Keratinocyte (primary cell): ENCODE measurements around the gene BCOR. TPM values are rescaled to one million over a fixed set of nuclear protein-coding genes. Genes with fewer than 3 reads are reported as not detected.

Experiments used
- DNase-seq: peaks from one replicate; pipeline ENCODE4 v3.0.0-alpha.2; 2011; ENCODE audit warnings: low read depth, missing footprints, low spot score
- FAIRE-seq: peaks from 2 replicates; lab custom pipeline; 2011; peaks lifted over from hg19 to GRCh38; lab: Jason Lieb, UNC
- H2AFZ ChIP-seq: 2 replicates; pipeline ENCODE4 v1.6.0; 2012; ENCODE audit warnings: low read length, control low read depth, inconsistent platforms; ENCODE audit not compliant: control insufficient read depth
- H3K27ac ChIP-seq: 2 replicates; pipeline ENCODE4 v1.5.1; 2011; ENCODE audit warnings: low read length; ENCODE audit not compliant: control insufficient read depth, insufficient read depth
- H3K27me3 ChIP-seq: 3 replicates; pipeline ENCODE4 v1.6.0; 2011; ENCODE audit warnings: low read length; ENCODE audit not compliant: control insufficient read depth, insufficient read depth; ENCODE audit errors: extremely low read depth
- H3K36me3 ChIP-seq, 2 experiments: 2 replicates in 1 of 2; 3 replicates in 1 of 2; pipeline ENCODE4 v1.5.1; 2011; ENCODE audit warnings: low read length in 2 of 2, mild to moderate bottlenecking in 1 of 2; ENCODE audit not compliant: control insufficient read depth in 2 of 2, insufficient read depth in 2 of 2; ENCODE audit errors: extremely low read depth in 1 of 2
- H3K4me1 ChIP-seq: 3 replicates; pipeline ENCODE4 v1.5.1; 2011; ENCODE audit warnings: low read length; ENCODE audit not compliant: control insufficient read depth, insufficient read depth; ENCODE audit errors: extremely low read depth
- H3K4me2 ChIP-seq: 3 replicates; pipeline ENCODE4 v1.6.0; 2011; ENCODE audit warnings: low read depth, low read length; ENCODE audit not compliant: control insufficient read depth, insufficient read depth; ENCODE audit errors: extremely low read depth
- H3K4me3 ChIP-seq, 3 experiments: fragments of 200-600 bp in 1 of 3; sonication (generic) in 1 of 3; 2 replicates in 2 of 3; 3 replicates in 1 of 3; pipeline ENCODE4 v1.5.1; 2011 to 2016; ENCODE audit warnings: low read length in 3 of 3, mild to moderate bottlenecking in 3 of 3, control low read depth in 2 of 3, inconsistent platforms in 1 of 3, low read depth in 1 of 3, mixed read lengths in 1 of 3, mixed run types in 1 of 3, moderate library complexity in 1 of 3; ENCODE audit not compliant: control insufficient read depth in 2 of 3, insufficient read depth in 2 of 3; ENCODE audit errors: extremely low read depth in 1 of 3
- H3K79me2 ChIP-seq: 2 replicates; pipeline ENCODE4 v1.6.0; 2012; ENCODE audit warnings: low read length; ENCODE audit not compliant: control insufficient read depth, insufficient read depth
- H3K9ac ChIP-seq: 3 replicates; pipeline ENCODE4 v1.6.0; 2011; ENCODE audit warnings: low read length; ENCODE audit not compliant: control insufficient read depth, insufficient read depth; ENCODE audit errors: extremely low read depth
- H3K9me1 ChIP-seq: 3 replicates; pipeline ENCODE4 v1.6.0; 2011; ENCODE audit warnings: low read length; ENCODE audit not compliant: control insufficient read depth, insufficient read depth; ENCODE audit errors: extremely low read depth
- H3K9me3 ChIP-seq: 2 replicates; pipeline ENCODE4 v1.5.1; 2012; ENCODE audit warnings: low read depth, low read length; ENCODE audit not compliant: control insufficient read depth
- H4K20me1 ChIP-seq: 3 replicates; pipeline ENCODE4 v1.6.0; 2011; ENCODE audit warnings: low read length; ENCODE audit not compliant: control insufficient read depth, insufficient read depth; ENCODE audit errors: extremely low read depth
- CTCF ChIP-seq, 3 experiments: IDR thresholded peaks in 1 of 3; conservative IDR thresholded peaks in 1 of 3; optimal IDR thresholded peaks in 1 of 3; 2 replicates in 2 of 3; 3 replicates in 1 of 3; pipeline versions ENCODE3 to v1.5.1; 2011; ENCODE audit warnings: low read length in 3 of 3, mild to moderate bottlenecking in 3 of 3, moderate library complexity in 2 of 3, control low read depth in 1 of 3, inconsistent platforms in 1 of 3; ENCODE audit not compliant: insufficient read depth in 2 of 3; ENCODE audit errors: extremely low read depth in 1 of 3
- EZH2 ChIP-seq: IDR thresholded peaks from one replicate; pipeline ENCODE4 v1.6.1; 2012; ENCODE audit warnings: inconsistent platforms, mild to moderate bottlenecking, low read length, moderate library complexity
- dilution Hi-C: fragments of 300-500 bp; cut with MboI; formaldehyde crosslinking; loops from one replicate; pipeline ENCODE4 v1.7.0; 2020; ENCODE audit warnings: low sequenced_read_pairs; ENCODE audit not compliant: extremely low pct_ligation_motif_present
- polyA plus RNA-seq, 5 experiments: library from polyadenylated mRNA; depleted of rRNA in 3 of 5; stranded (reverse) in 3 of 5; stranded (forward) in 1 of 5; unstranded in 1 of 5; fragments of >200 nt; gene quantifications; 1 replicate in 1 of 5; 2 replicates in 3 of 5; 3 replicates in 1 of 5; pipeline versions ENCODE4 v1.2.1 to v1.2.3, GENCODE V29; 2011 to 2012; ENCODE audit warnings: missing spikeins in 2 of 5, low read depth in 1 of 5, low replicate concordance in 1 of 5

BCOR gene
- polyA plus RNA-seq, 1 donor (not counting 4 experiments of a cell fraction or from before 2014, with no cell fraction given): 5.0 TPM

- H3K4me2 ChIP-seq: no peak overlapping the region
- TF ChIP-seq EZH2 (no peak), CTCF (optimal IDR thresholded peaks at IDR 0.05 in 1 of 3, IDR thresholded peaks at IDR 0.05 in 1 of 3, conservative IDR thresholded peaks at IDR 0.05 in 1 of 3; ENCODE audit: extremely low read depth in 1 of 3, insufficient read depth in 2 of 3, low read length in 3 of 3) (no peak)
- no peaks in the 10 kb centered on the region for H3K79me2 ChIP-seq
- H3K9ac ChIP-seq: no peak overlapping the region
- no peak overlapping the region for H3K27ac ChIP-seq
- no peak for FAIRE-seq
- no peaks in the 10 kb centered on the region for H3K9me1 ChIP-seq
- H3K9me3 ChIP-seq: peaks cover 4% of the 10 kb centered on the region
- H3K36me3 ChIP-seq: peaks cover 7 to 13% of the 10 kb centered on the region in 2 experiments
- no peak overlapping the region for H2AFZ ChIP-seq
- dilution Hi-C loops: no loop called here
- no peak for DNase-seq
- no peaks in the 10 kb centered on the region for H3K4me1 ChIP-seq
- no peaks in the 10 kb centered on the region for H4K20me1 ChIP-seq
- H3K27me3 ChIP-seq: no peaks in the 10 kb centered on the region
- H3K4me3 ChIP-seq: no peak overlapping the region
Observed at GRCh38 chrX:40055495-40055894, 42.3 kb downstream of the BCOR start.

GRCh38 chrX:40054793-40055192 is 43.0 kb downstream of the BCOR start:
- H3K27me3 ChIP-seq: no peaks in the 10 kb centered on the region
- H2AFZ ChIP-seq: no peak overlapping the region
- no peak overlapping the region for H3K9ac ChIP-seq
- H3K79me2 ChIP-seq: no peaks in the 10 kb centered on the region
- no peaks in the 10 kb centered on the region for H3K4me1 ChIP-seq
- no peak overlapping the region for H3K4me2 ChIP-seq
- no peak overlapping the region for H3K27ac ChIP-seq
- no peaks in the 10 kb centered on the region for H3K9me1 ChIP-seq
- dilution Hi-C loops: no loop called here
- FAIRE-seq (no peak), DNase-seq (no peak)
- H3K36me3 ChIP-seq: peaks cover 11 to 13% of the 10 kb centered on the region in 2 experiments
- peaks cover 9% of the 10 kb centered on the region for H3K9me3 ChIP-seq
- no peak for TF ChIP-seq EZH2
- no peak for TF ChIP-seq CTCF (optimal IDR thresholded peaks at IDR 0.05 in 1 of 3, IDR thresholded peaks at IDR 0.05 in 1 of 3, conservative IDR thresholded peaks at IDR 0.05 in 1 of 3; ENCODE audit: extremely low read depth in 1 of 3, insufficient read depth in 2 of 3, low read length in 3 of 3)
- H3K4me3 ChIP-seq: no peak overlapping the region
- no peaks in the 10 kb centered on the region for H4K20me1 ChIP-seq
